ENCODE results near the gene SMG6.
"Not testable (repeated sequence)": the region's sequence is repeated elsewhere in the genome, so short reads cannot be mapped to it uniquely, and the experiment has no call there.

Gene SMG6

DNA sequence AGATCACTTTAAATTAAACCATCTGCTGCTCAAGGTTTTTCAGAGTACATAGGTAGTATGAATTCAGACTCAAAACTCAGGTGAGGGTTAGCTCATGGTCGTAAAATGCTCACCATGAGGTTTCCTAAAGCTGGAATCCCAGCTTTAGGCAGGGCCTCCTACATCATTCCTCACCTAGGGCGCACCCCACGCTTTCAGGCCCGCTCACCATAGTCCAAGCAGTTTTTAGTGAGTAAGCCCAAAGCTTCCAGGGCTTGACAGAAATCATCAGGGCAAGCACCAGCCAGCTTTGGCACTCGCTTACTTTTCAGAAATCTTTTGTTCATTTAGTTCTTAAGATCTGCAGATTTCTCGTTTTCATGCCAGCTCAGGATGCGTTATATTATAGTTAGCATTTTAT, 158.9 kb downstream of the SMG6 start:
- no peak for DNase-seq (ENCODE audit: low spot score)

DNA sequence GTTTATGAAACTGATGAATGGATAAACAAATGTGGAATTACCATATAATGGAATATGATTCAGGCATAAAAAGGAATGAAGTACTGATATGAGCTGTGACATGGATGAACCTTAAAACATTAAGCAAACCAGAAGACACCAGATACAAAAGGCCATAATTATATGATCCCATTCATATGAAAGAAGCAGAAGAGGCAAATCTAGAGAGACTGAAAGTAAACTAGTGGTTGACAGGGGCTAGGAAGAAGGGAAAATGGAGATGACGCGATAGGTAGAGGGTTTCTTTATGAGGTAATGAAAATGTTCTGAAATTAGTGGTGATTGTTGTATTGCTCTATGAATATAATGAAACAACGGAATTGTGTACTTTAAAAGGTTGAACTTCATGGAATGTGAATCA, 160.3 kb downstream of the SMG6 start:
- DNase-seq (ENCODE audit: low spot score) = no peak

DNA sequence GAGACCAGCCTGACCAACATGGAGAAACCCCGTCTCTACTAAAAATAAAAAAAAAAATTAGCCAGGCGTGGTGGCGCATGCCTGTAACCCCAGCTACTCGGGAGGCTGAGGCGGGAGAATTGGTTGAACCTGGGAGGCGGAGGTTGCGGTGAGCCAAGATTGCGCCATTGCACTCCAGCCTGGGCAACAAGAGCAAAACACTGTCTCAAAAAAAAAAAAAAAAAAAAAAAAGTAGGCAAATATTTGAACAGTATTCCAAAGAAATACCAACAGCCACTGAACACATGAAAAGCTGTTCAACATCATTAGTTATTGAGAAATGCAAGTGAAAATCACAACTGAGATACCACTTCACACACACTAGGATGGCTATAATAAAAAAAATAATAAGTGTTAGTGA, 160.9 kb downstream of the SMG6 start:
- not testable (repeated sequence) for DNase-seq (ENCODE audit: low spot score)

DNA sequence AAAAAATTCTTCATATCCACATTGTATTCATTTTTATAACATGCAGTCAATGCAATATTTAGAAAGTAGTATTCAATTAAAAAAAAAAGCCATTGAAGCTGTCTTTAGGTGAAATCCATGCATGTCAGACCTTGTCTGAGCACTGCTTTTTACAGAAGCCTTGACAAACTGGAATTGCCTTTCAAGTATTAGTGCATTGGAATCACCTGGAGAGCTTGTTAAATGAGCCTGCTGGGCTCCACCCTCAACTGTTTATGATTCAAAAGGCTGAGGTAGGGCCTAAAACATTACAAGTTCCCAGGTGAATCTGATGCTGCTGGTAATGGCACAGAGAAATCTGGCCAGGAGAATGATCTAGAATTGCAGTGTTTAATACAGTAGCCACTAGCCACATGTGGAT, 162.9 kb downstream of the SMG6 start:
- no peak for DNase-seq (ENCODE audit: low spot score)

DNA sequence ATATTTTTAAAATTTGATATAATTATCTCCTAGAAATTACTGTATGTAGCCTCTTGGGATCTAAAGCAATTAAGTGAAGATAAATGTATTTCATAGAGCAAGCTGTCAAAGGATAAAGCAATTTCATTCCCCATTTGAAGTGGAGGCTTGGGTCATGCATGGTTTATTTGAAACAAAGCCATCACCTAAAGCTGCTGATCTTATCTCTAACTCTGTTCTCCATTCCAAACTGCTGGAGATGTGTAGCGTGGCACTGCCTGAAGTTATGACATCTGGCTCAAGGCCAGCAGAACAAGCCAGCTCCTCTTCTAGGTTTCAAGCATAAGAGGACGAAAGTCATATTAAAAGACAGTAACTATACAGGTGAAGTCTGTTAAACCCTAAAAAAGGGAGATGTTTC, 164.8 kb downstream of the SMG6 start:
- no peak for DNase-seq (ENCODE audit: low spot score)

DNA sequence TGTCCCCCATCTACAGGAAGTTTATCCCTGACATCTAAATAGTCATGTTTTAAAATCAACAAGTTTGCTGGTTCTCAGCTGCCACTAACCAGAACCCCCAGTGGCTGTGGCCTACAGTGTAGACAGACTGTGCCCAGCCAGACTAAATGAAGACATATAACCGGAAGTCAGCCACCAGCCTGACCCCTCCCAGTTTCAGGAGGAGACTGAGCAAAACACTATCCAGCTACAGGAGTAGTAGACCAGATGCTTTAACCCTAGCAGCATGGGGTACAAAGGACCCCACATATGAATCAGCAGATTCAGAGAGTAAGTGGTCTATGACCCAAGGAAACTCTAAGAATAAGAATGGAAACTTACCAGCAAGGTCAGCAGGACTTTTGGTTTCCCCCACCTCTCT, 165.3 kb downstream of the SMG6 start:
- no peak for DNase-seq (ENCODE audit: low spot score)

DNA sequence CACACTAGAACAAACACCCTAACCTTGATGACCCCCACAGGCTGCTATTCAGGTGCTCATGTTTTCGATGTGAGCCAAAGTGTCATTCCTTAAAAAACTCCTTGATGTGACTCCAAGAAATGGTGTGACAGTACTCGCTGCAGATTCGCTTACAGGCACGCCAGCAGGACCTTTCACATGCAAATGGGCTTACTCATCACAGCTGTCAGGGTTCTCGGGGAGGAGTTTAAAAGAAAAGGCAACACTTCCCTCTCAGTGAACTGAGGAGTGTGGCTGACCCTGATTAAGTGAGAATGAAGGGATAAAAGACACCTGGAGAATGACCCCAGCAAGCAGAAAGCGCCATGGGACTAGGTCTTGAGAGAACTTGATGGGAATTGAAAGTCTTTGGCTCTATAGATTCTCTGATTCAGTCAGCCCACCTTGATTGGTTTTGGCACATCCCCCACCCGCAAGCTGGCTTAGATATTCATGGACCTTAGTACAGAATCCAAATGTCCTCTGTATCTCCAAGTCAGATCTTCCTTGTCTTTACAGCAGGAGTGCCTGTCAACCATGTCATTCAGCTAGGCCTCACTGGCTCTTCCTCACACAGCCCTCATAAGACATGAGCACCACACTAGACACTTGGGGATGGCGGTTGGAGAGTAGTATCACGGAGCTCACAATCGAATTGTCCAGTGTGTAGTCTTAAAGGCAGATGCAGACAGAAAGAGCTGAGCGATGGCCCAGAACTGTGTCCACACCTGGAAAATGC, 166.1 kb downstream of the SMG6 start:
- DNase-seq (ENCODE audit: low spot score) = no peak

DNA sequence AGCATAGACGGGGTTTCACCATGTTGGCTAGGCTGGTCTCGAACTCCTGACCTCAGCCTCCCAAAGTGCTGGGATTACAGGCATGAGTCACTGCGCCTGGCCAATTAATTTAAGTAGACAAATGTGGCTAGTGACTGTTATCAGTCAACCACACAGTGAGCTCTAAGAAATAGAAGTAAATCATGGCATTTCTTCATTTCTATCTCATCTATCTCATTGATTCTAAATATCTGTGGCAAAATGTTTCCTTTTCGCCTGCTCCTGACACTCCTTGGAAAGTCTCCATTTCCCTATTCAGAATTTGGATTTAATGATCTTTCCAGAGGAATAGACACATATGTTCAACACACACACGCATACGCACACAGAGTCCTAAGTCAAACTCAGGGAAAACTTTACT, 167.3 kb downstream of the SMG6 start:
- no peak for DNase-seq (ENCODE audit: low spot score)

DNA sequence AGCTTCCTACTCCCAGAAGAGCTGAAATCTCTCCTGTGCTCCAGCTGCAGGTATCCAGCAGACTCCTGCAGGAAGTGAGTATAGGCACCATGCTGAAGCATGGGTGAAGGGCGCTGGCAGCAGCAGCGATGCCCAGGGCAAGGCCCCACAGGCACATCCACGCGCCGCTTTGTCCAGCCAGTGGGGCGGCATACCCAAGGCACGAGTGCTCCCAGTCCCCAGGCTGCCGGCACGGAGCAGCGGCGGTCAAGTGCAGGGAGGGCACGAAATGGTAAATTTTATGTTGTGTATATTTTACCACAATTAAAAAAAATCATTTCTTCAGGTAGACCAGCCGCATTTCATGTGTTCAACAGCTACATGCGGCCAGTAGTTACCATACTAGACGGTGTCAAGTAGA, 175.6 kb downstream of the SMG6 start:
- no peak for DNase-seq (ENCODE audit: low spot score)

DNA sequence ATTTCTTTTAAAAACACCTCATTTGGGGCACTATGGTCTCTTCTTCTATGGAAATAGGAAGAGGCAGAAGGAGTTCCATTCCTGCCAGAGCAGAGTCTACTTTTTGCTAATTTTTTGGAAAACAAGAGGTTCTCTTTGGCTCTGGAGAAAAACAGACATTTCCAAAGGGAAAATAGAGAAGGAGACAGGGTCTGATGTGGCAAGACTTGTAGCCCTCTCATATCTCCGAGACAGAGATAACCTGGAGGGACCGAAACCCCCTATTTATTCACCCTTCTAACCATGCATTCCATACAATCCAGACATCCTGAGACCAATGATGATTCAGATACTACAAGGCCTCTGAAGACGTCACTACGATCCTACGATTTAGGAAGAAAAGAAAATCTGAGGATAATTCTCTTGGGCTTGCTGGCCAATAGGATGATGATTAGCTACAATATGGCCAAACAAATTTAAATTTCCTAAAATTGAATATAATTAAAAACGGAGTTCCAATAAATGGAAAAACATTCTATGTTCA, 178.5 kb downstream of the SMG6 start:
- DNase-seq (ENCODE audit: low spot score) = no peak

DNA sequence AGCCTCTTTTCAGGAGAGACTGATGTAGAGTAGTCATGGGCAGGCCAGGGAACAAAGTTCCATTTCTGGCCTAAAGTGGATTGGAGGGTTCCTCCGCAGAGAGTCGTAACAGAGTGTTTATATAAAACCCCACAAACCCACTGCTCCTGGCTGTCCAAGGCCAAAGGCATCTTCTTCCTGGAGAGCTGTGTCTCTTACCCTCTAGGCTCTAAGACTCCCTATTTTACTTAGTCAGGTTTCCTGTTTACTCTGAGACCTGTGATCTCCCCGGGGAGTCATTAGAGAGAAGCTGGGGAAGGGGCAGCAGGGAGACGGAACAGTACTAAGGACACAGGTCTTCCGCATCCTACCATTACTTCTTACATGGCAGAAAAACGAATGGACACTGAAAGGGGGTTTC, 179.2 kb downstream of the SMG6 start:
- no peak for DNase-seq (ENCODE audit: low spot score)

DNA sequence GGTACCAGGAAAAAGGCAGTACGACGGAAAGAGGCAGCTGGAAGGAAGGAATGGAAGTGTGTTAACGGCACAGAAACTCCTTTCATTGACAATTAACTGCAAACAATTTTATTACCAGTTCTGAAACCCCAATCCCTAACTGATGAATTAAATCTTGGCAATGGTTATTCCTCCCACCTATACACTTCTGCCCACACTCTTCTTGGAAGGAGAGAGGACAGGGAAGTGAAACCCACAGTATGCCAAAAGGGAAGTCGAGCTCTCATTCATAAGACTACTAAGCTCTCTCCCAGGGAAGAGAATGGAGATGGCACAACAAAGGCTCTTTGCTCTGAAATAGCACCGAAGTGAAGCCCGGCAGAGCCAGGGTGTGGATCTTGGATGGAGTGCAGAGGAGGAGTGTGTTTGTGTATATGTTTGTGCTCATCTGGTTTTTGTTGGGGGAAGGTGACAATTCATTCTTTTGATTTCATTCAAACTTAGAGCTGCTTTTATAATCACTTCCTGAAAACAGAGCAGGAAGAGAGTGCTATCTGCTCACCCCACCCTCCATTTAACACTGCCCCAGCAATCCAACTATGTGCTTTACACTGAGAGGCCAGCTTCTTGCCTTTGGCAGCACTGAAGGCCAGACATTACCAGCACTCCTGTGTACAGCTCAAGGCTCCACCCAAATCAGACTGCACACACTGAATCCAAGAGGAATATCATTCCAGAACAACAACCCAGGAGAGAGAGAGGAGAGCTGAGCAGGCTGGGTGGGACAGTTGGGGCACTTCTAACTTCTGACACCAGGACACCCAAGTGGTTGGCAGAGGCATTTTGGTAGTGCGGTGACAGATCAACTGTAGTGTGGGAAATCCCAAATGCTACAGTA, 180.0 kb downstream of the SMG6 start:
- DNase-seq (ENCODE audit: low spot score) = no peak

DNA sequence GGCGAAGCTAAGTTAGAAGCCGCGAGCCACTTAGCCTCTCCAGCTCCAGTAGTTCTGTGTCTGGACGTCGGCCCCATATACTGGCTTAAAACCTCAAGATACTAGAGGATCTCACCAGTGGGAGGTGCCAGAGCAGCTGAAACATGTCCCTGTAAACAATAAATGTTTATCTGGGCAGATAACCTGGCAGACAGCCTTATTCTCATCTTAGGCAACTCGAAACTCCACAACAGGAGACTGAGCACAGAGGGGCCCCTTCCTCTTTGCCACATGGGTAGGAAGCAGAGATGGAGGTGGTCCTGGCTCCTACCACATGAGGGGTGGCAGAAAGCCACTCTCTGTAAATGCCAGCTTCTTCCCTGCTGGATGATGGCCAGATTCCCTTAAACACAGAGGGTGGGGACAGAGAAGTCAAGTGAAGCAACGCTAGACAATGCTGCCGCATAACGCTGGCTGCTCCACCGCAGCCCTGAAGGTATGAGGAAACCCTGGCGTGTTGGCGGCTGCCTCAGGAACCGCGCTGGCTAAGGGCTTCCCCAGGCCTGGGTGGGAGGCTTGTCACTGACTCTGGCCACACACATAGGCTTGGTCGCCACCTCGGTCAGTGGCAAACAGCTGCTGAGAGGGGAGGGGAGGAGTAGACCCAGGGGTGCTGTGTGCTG, 180.8 kb downstream of the SMG6 start:
- DNase-seq (ENCODE audit: low spot score) = no peak

DNA sequence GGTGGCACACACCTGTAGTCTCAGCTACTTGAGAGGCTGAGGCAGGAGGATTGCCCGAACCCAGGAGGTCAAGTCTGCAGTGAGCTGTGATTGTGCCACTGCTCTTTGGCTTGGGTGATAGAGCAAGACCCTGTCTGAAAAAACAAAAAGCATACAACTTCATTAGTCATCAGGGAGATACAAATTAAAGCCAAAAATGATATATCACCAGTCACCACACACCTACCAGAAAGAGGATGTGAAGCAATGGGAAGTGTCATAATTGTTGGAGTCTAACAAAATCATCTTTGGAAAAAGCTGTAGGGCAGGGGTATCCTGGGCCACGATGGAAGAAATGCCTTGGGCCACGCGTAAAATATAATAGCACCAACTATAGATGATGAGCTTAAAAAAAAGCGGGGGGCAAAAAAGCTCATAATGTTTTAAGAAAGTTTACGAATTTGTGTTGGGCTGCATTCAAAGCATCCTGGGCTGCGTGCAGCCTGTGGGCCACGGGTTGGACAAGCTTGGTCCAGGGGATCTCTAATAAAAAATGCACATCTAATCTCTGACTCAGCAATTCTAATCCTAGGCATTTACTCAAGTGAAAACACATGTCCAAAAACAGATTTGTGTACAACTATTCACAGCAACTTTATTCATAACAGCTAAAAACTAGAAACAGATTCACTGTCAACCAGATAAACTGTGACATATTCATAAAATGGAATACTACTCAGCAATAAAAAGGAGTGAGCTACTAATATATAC, 182.8 kb downstream of the SMG6 start:
- no peak for DNase-seq (ENCODE audit: low spot score)

DNA sequence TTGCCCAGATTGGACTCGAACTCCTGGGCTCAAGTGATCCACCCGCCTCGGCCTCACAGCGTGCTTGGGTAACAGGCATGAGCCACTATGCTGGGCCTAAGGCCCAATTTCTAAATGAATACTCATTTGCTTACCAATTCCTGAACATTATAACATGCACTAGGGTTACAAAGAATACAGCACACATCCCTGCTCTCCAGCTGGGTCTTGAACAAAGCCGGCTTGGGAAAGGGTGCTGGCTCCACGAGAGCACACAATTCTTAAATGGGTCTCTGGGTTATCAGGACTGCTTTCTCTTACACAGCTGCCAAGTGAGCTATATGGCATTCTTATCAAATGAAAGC, 190.3 kb downstream of the SMG6 start:
- no peak for DNase-seq (ENCODE audit: low spot score)

DNA sequence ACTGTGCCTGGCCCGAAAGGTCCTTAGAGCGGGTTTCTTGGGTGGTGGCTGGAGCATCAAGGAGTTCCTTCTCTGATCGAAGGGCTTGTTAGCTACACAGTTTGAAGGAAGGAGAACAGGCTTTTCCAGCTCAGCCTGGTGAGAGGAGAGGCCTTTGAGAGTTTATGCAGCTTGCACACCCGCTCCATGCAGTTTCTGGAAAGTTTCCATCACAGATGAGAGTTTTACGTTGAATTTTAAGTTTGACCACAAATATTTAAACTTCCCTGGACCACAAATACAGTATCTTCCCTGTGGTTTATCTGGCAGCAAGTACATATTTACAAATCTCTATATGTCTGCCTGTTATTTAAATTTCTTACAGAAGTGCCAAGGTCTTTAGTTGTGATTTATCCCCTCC, 191.9 kb downstream of the SMG6 start:
- DNase-seq (ENCODE audit: low spot score) = no peak

DNA sequence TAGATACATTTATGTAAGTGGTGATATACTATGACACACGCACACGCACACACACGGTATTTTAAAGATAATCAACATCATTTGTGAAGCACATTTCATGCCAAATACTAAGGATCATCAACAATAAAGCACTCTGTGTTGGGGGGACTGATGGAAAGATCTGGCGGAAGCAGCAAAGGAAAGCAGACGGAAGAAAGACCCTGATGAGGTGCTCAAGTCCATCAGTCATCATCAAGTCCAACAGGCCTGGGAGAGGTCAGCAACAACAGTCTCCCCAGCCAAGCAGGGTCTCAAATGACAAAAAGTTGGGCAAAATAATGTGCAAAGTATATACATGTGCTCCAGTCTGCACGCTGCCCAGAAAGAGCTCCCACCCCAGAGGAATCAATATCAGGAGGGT, 193.1 kb downstream of the SMG6 start:
- no peak for DNase-seq (ENCODE audit: low spot score)

DNA sequence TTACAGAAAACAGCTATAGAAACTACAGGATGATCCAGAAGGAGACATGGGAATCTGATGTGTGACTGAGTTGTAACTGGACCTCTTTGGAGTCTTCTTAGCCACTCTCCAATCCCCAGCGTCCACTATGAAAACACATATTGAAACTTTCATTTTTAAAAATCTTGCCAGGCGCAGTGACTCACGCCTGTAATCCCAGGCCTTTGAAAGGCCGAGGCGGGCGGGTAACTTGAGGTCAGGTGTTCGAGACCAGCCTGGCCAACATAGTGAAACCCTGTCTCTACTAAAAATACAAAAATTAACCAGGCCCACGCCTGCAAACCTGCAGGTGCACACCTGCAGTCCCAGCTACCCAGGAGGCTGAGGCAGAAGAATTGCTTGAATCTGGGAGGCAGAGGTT, 195.4 kb downstream of the SMG6 start:
- no peak for DNase-seq (ENCODE audit: low spot score)

DNA sequence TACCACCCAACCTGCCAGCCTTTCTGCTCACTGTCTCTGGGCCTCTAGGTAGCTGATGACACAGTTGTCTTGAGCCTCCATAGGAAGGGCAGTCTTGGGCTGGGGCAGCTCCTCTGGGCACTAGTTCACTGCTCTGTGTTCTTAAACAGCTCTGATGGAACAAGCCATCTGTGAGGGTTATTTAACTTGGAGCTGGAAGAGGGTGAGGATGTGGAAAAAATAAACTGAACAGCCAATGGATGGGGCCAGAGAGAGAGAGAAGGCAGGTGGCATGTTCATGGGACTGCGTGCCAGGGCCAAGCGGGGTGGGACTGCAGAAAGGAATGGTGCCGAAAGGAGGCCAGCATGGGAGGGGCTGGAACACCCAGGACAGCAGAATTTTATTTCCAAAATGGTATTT, 196.1 kb downstream of the SMG6 start:
- DNase-seq (ENCODE audit: low spot score) = no peak

DNA sequence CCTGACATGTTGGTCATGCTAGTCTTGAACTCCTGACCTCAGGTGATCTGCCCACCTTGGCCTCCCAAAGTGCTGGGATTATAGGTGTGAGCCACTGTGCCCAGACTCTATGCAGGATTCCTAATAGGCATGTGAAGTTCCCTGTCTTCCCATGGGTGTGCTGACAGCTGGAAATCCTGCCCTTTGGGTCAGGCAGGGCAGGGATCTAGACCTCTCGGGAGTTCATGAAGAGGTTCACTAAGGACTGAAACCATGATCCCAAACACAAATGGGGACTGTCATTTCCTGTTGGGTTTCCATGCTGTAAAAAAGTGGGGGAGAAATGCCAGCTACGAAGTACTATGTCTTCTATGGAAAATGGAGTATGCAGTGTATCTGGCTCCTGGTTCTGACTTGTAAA, 196.5 kb downstream of the SMG6 start:
- no peak for DNase-seq (ENCODE audit: low spot score)

DNA sequence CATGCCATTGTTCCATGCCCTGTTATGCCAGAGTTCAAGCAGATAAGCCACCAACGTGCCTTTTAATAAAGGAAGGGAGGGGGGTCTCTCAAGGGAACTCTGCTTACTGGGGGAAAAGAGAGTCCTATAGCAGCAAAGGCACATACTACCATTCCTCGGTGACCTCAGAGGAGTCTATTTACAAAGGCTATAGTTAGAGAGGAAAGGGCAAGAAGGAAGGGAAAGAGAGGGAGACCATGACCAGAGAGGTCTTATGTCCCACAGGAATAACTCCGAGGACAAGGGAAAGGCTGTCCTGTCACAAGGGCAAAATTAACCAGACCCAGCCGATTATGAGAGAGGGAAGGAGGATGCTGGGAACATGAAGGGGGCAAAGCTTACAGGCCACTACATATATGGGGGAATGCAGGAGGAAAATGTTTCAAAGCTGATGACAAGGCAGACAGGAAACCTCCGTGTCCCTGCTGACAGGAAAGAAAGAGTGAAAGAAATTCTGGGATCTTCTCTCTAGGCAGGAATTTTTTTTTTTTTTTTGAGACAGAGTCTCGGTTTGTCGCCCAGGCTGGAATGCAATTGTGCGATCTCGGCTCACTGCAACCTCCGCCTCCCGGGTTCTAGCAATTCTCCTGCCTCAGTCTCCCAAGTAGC, 197.2 kb downstream of the SMG6 start:
- no peak for DNase-seq (ENCODE audit: low spot score)

DNA sequence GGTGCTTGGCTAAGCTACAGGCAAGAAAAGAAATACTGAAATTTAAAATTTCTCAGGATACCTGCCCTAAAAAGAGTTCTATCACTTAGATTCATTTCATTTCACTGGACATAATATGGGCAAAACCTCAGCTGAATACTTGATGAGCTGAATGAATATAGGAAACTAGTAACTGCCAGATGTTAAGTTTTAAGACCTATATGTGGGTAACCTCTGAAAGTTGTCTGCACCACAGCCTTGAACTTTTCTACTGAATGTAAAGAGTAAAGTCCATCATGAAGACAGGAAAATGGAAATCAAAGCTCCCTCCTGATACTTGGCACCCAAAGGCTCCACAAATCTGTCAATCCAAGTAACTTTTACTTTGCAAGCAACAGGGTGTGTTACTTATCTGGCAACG, 197.9 kb downstream of the SMG6 start:
- no peak for DNase-seq (ENCODE audit: low spot score)

All from left forelimb (tissue), 1 donor.